Mammary epithelial cell (primary cell): ENCODE data around the gene NT5C2.

Experiments used
- EZH2 ChIP-seq: IDR thresholded peaks from 2 replicates; pipeline ENCODE4 v1.6.1; 2012; ENCODE audit warnings: low read length, inconsistent platforms, borderline replicate concordance
- TF ChIP-seq, protein P1 (sequence below), 2 donors: IDR thresholded peaks in 1 of 2; conservative IDR thresholded peaks in 1 of 2; 2 replicates each; pipeline ENCODE4 v1.5.1; 2011 to 2012; ENCODE audit warnings: inconsistent platforms in 2 of 2, low read length in 2 of 2, mild to moderate bottlenecking in 2 of 2, control low read depth in 1 of 2, low read depth in 1 of 2; ENCODE audit not compliant: insufficient read depth in 1 of 2; ENCODE audit errors: extremely low read depth in 1 of 2

DNA sequence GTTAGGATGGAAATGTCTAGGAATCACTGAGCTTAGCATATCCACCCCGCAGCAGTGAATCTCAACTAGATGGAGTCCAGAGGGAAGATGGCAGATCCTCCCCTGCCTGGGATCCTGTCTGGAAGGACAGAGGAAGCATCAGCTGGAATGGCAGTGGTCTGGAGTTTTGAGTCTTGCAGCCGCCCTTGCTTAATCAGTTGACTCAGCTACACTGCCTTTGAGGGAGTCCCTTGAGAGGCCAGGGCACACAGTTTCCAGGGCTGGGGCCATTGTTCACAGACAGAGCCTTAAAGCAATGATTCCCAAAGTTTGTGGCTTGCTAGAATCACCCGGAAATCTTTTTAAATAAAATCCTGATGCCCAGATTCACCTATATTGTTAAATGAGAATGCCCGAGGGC is 128.1 kb downstream of the NT5C2 start:
- TF ChIP-seq, protein P1, sequence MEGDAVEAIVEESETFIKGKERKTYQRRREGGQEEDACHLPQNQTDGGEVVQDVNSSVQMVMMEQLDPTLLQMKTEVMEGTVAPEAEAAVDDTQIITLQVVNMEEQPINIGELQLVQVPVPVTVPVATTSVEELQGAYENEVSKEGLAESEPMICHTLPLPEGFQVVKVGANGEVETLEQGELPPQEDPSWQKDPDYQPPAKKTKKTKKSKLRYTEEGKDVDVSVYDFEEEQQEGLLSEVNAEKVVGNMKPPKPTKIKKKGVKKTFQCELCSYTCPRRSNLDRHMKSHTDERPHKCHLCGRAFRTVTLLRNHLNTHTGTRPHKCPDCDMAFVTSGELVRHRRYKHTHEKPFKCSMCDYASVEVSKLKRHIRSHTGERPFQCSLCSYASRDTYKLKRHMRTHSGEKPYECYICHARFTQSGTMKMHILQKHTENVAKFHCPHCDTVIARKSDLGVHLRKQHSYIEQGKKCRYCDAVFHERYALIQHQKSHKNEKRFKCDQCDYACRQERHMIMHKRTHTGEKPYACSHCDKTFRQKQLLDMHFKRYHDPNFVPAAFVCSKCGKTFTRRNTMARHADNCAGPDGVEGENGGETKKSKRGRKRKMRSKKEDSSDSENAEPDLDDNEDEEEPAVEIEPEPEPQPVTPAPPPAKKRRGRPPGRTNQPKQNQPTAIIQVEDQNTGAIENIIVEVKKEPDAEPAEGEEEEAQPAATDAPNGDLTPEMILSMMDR (conservative IDR thresholded peaks at IDR 0.05 in 1 of 2, IDR thresholded peaks at IDR 0.05 in 1 of 2; ENCODE audit: extremely low read depth in 1 of 2, insufficient read depth in 1 of 2, low read depth in 1 of 2, low read length in 2 of 2) = no peak
- no peak for TF ChIP-seq EZH2
